A673 (cell line): ENCODE data around the gene C1QTNF4. TPM values are rescaled to one million over a fixed set of nuclear protein-coding genes. Genes with fewer than 3 reads are reported as not detected.
"Not testable (repeated sequence)": the region's sequence is repeated elsewhere in the genome, so short reads cannot be mapped to it uniquely, and the experiment has no call there.

Experiments used
- BruUV-seq: library from RNA; stranded (reverse); fragments of 400-500 nt; replicated peaks from 2 replicates; lab custom pipeline; 2021; lab: Mats Ljungman, UMichigan
- CTCF ChIA-PET: fragments of 300-600 bp; sonication (Branson Sonifier 250); formaldehyde crosslinking; loops from one replicate; lab custom pipeline; 2022; ENCODE audit warnings: antibody characterized with exemption; lab: Charles Lee
- POLR2A ChIA-PET: fragments of 300-600 bp; sonication (Branson Sonifier 250); formaldehyde crosslinking; loops from one replicate; lab custom pipeline; 2022; ENCODE audit warnings: antibody characterized with exemption; ENCODE audit not compliant: low non-redundant PET; lab: Charles Lee
- DNase-seq: peaks from one replicate; pipeline ENCODE4 v3.0.0-alpha.2; 2015; ENCODE audit warnings: low spot score
- H3K27ac ChIP-seq: fragments of 200-600 bp; sonication (generic); 2 replicates; pipeline ENCODE4 v1.5.1; 2016; ENCODE audit warnings: mixed run types, low read depth, mild to moderate bottlenecking, mixed read lengths, antibody characterized with exemption, low read length; ENCODE audit not compliant: poor library complexity, severe bottlenecking
- H3K27me3 ChIP-seq: fragments of 200-600 bp; sonication (generic); replicated peaks from 2 replicates; pipeline ENCODE4 v1.6.1; 2017; ENCODE audit warnings: mixed run types, low read depth, mild to moderate bottlenecking, mixed read lengths, antibody characterized with exemption, low read length; ENCODE audit not compliant: insufficient read depth, poor library complexity
- H3K36me3 ChIP-seq: fragments of 200-600 bp; sonication (generic); 2 replicates; pipeline ENCODE4 v1.6.1; 2016; ENCODE audit warnings: mixed run types, mild to moderate bottlenecking, mixed read lengths, antibody characterized with exemption, low read length; ENCODE audit not compliant: insufficient read depth, poor library complexity, severe bottlenecking
- H3K4me1 ChIP-seq: fragments of 200-600 bp; sonication (generic); 2 replicates; pipeline ENCODE4 v1.6.1; 2017; ENCODE audit warnings: mixed run types, mild to moderate bottlenecking, mixed read lengths, antibody characterized with exemption, low read length; ENCODE audit not compliant: insufficient read depth, poor library complexity, severe bottlenecking
- H3K4me3 ChIP-seq: fragments of 200-600 bp; sonication (generic); 2 replicates; pipeline ENCODE4 v1.5.1; 2016; ENCODE audit warnings: low read depth, mixed run types, mild to moderate bottlenecking, mixed read lengths, low read length; ENCODE audit not compliant: poor library complexity, severe bottlenecking
- H3K9me3 ChIP-seq: fragments of 200-600 bp; sonication (generic); 2 replicates; pipeline ENCODE4 v1.6.1; 2016; ENCODE audit warnings: mixed run types, low read depth, mild to moderate bottlenecking, mixed read lengths, antibody characterized with exemption, low read length; ENCODE audit not compliant: poor library complexity, severe bottlenecking
- EZH2 ChIP-seq: fragments of 200-600 bp; sonication (generic); IDR thresholded peaks from 2 replicates; pipeline ENCODE4 v1.6.1; 2017; ENCODE audit warnings: borderline replicate concordance, low read depth, mild to moderate bottlenecking, mixed read lengths, antibody characterized with exemption, low read length; ENCODE audit not compliant: poor library complexity, severe bottlenecking
- intact Hi-C: fragments of 100-400 bp; cut with micrococcal nuclease; formaldehyde crosslinking; loops from one replicate; pipeline ENCODE4 v1.10.0; 2022; ENCODE audit not compliant: unreplicated experiment
- total RNA-seq: library from RNA; stranded (reverse); gene quantifications from 2 replicates; pipeline ENCODE4 v1.2.3, GENCODE V29; 2021
- TF ChIP-seq, protein P1 (sequence below): fragments of 300-800, 200-600 bp; sonication (generic); conservative IDR thresholded peaks from 2 replicates; pipeline ENCODE4 v1.5.1; 2017; ENCODE audit warnings: low read depth, mild to moderate bottlenecking, antibody characterized with exemption, low read length, moderate library complexity, mixed read lengths

C1QTNF4 gene
- total RNA-seq, 1 experiment from 2014 or later: 0.41 TPM

DNA sequence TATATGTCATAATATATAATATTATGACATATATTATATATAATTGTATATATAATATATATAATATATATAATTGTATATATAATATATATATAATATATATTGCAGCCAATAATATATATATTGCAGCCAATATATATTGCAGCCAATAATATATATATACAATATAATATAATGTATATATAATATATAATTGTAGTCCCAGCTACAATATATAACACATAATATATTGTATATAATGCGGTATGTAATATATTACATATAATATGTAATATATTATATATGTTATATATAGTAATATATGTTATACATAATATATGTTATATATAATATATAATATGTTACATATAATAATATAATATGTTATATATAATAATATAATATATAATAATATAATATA, 35.5 kb downstream of the C1QTNF4 start:
- intact Hi-C loops: no loop called here
- ChIA-PET POLR2A (no interaction called here), CTCF (interaction anchor here (0.7 kb wide), 1 partner anchor 15 kb away, joined by 5 read pairs; no protein-coding TSS in a partner anchor)

DNA sequence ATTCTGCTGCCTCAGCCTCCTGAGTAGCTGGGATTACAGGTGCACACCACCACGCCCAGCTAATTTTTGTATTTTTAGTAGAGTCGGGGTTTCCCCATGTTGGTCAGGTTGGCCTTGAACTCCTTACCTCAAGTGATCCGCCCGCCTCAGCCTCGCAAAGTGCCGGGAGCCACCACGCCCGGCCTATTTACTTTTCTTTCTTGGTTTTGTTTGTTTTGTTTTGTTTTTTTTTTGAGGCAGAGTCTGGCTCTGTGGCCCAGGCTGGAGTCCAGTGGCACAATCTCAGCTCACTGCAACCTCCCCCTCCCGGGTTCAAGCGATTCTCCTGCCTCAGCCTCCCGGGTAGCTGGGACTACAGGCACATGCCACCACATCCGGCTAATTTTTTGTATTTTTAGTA, 37.2 kb downstream of the C1QTNF4 start:
- DNase-seq, H3K27me3 ChIP-seq, intact Hi-C loops, POLR2A ChIA-PET, H3K4me1 ChIP-seq, H3K27ac ChIP-seq, H3K36me3 ChIP-seq, BruUV-seq, CTCF ChIA-PET, H3K4me3 ChIP-seq, H3K9me3 ChIP-seq: not testable (repeated sequence)

More for the DNA sequence above, 35.5 kb downstream of the C1QTNF4 start:
- no peaks in the 10 kb centered on the region for H3K27me3 ChIP-seq
- no peaks in the 10 kb centered on the region for H3K9me3 ChIP-seq
- DNase-seq: no peak
- BruUV-seq: no TSS peak
- H3K4me1 ChIP-seq: no peaks in the 10 kb centered on the region
- H3K4me3 ChIP-seq: no peak overlapping the region
- H3K27ac ChIP-seq: no peak overlapping the region
- H3K36me3 ChIP-seq: no peaks in the 10 kb centered on the region
- TF ChIP-seq, protein P1, sequence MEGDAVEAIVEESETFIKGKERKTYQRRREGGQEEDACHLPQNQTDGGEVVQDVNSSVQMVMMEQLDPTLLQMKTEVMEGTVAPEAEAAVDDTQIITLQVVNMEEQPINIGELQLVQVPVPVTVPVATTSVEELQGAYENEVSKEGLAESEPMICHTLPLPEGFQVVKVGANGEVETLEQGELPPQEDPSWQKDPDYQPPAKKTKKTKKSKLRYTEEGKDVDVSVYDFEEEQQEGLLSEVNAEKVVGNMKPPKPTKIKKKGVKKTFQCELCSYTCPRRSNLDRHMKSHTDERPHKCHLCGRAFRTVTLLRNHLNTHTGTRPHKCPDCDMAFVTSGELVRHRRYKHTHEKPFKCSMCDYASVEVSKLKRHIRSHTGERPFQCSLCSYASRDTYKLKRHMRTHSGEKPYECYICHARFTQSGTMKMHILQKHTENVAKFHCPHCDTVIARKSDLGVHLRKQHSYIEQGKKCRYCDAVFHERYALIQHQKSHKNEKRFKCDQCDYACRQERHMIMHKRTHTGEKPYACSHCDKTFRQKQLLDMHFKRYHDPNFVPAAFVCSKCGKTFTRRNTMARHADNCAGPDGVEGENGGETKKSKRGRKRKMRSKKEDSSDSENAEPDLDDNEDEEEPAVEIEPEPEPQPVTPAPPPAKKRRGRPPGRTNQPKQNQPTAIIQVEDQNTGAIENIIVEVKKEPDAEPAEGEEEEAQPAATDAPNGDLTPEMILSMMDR: no peak
- TF ChIP-seq EZH2: no peak

DNA sequence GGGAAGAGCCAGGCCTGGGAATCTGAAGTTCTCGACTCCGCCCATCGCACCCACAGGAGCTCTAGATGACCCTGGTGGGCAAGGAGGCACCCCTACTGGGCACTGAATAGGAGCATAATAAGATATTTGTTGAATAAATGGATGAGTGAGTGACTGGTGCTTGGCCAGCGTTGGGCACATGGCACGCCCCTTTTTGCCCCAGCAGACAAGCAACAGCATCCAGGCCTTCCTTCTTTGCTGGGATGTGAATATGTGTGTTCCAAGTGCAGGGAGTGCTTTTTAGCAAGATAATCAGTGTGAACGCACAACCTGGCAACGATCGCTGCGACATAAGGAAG, 40.8 kb downstream of the C1QTNF4 start:
- intact Hi-C loops: no loop called here
- peaks cover 17% of the 10 kb centered on the region for H3K36me3 ChIP-seq
- peak overlapping the region; percentile 63 for H3K4me3 ChIP-seq
- H3K27ac ChIP-seq: peak overlapping the region; percentile 91
- CTCF ChIA-PET: interaction anchor here (0.5 to 0.7 kb wide), 15 partner anchors 11 to 859 kb away, joined by 3 to 8 read pairs (median 4); partner anchors contain the start of genes DDB2 and SLC39A13
- POLR2A ChIA-PET: interaction anchor here (0.6 kb wide), 1 partner anchor 145 kb away, joined by 3 read pairs; the partner anchor contains the start of gene SLC39A13
- no peaks in the 10 kb centered on the region for H3K27me3 ChIP-seq
- peaks cover 15% of the 10 kb centered on the region for H3K4me1 ChIP-seq
- no peak for TF ChIP-seq EZH2
- TF ChIP-seq, protein P1: no peak; the same call in 1 of the 2 replicates
- no peaks in the 10 kb centered on the region for H3K9me3 ChIP-seq
- DNase-seq: no peak
- no TSS peak for BruUV-seq
